SK-N-MC (cell line): ENCODE results near the gene LGI2.
"Not testable (repeated sequence)": the region's sequence is repeated elsewhere in the genome, so short reads cannot be mapped to it uniquely, and the experiment has no call there.

Experiments
- EZH2 ChIP-seq: fragments of 200-600 bp; sonication (generic); IDR thresholded peaks from one replicate; pipeline ENCODE4 v1.6.1; 2017; ENCODE audit warnings: antibody characterized with exemption
- POLR2AphosphoS5 ChIP-seq: IDR thresholded peaks from 2 replicates; pipeline ENCODE4 v1.6.1; 2012; ENCODE audit warnings: mild to moderate bottlenecking, low read depth, low read length, borderline replicate concordance

GRCh38 chr4:25014662-25014983, 16.1 kb downstream of the LGI2 start:
- TF ChIP-seq EZH2, POLR2AphosphoS5: not testable (repeated sequence)
